ENCODE measurements around the gene ZG16.

Gene ZG16

DNA sequence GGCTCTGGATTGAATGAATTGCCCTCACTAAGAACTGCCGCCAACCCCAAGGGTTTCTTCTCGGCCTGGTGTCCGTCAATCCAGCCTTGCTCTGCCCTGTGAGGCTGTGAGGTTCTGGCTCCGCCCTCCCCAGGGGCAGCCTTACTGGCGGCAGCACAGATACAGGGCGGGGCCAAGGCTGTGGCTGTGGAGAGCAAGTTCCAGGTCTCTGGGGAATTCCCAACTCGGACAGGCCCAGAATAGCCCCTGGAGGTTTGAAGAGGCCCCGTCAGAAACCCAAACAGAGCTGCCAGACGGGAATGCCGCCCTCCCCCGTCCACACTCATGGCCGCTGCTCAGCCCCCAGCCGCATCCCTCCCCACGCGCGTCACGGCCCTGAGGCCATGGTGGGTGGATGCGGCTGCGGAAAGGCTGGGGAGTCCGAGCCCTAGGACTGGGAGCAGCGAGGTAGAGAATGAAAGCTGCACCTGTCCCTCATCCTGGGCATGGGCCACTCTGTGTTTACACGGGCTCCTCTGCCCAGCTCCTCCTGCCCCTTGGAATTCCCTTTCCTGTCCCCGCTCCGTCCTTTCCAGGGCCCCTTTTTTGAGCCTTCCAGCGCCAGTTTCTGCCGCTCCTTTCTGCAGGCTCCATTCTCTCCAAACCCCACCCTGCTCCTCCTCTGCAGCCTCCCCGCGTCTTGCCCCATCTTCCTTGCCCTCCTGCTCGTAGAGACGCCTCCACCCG lies 33.3 kb downstream of the ZG16 start:
- peak; percentile 44 for DNase-seq

DNA sequence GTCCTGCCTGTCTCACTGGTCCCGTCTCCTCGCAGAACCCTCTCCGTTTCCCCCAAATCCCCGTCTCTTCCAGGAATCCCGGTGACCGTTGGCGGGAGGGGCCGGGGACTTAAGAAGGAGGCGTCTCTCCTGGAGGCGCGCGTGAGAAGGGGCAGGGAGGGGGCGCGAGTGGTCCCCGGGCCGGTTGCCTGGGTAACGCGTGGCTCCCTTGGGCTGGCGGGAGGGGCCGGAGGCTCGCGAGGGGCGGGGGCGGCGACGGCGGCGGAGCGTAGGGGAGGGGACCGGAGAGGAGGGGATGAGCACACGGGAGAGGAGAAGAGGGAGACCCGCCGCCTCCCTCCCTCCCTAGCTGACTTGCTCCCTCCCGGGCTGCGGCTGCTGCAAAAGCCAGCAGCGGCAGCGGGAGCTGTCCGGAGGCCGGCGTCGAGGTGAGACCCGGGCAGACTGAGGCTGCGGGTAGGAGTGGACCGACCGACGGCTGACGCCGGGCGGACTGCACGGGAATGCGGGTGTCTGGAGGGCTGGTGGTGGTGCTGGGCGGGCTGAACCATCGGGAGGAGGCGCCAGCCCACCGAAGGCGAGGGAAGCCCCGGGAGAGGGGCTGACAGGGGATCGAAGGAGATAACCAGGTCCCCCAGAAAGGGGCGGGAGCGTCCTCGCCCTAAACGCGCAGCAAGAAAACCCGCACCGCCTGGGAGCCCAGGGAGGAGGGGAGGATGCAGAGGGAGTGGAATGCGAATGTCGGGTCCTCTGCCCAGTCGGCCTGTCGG lies 34.0 kb downstream of the ZG16 start, which contains the start of gene PRRT2:
TSS of gene PRRT2 (plus strand) at position 298 of the 770 bp plus-strand sequence. CDS start 862 bp downstream, outside the sequence.
- no peak for DNase-seq

DNA sequence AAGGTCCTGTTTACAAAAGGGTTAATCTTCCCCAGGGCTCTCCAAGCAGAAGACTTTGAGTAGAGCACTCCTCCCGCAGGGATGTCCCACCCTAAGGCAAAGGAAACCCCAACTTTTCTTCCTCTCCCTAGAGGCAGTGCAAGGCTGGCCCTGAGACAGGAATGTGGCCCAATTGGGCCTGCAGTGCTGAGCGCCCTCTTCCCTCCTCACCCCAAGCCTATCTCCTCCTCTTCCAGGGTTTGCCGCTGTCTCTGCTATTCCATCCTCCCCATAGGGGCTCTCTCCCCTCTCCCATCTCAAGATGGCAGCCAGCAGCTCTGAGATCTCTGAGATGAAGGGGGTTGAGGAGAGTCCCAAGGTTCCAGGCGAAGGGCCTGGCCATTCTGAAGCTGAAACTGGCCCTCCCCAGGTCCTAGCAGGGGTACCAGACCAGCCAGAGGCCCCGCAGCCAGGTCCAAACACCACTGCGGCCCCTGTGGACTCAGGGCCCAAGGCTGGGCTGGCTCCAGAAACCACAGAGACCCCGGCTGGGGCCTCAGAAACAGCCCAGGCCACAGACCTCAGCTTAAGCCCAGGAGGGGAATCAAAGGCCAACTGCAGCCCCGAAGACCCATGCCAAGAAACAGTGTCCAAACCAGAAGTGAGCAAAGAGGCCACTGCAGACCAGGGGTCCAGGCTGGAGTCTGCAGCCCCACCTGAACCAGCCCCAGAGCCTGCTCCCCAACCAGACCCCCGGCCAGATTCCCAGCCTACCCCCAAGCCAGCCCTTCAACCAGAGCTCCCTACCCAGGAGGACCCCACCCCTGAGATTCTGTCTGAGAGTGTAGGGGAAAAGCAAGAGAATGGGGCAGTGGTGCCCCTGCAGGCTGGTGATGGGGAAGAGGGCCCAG lies 34.9 kb downstream of the ZG16 start:
- no peak for DNase-seq

DNA sequence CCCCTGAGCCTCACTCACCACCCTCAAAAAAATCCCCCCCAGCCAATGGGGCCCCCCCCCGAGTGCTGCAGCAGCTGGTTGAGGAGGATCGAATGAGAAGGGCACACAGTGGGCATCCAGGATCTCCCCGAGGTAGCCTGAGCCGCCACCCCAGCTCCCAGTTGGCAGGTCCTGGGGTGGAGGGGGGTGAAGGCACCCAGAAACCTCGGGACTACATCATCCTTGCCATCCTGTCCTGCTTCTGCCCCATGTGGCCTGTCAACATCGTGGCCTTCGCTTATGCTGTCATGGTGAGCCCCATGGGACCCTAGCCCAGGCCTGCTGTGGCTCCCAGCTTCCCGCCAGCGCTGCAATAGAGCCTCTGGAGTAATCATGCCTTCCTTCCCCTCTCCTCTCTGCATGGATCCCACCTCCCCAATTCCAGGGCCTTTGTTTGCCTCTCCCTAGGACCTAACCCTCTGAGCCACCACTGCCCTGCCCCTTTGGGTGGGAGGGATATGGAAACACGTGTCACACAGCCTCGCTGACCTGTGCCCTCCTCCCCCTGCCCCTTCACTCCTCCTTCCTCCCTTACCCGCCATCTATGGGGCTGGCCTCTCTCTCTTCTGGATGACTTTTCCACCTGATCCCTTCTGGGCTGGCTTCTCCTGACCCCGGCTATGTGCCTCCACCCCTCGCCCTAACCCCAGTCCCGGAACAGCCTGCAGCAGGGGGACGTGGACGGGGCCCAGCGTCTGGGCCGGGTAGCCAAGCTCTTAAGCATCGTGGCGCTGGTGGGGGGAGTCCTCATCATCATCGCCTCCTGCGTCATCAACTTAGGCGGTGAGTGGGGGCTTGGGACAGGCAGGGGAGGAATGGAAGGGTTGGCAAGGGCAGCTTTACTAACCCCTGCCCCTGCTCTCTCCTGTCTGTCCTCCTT lies 35.8 kb downstream of the ZG16 start:
- DNase-seq: no peak

DNA sequence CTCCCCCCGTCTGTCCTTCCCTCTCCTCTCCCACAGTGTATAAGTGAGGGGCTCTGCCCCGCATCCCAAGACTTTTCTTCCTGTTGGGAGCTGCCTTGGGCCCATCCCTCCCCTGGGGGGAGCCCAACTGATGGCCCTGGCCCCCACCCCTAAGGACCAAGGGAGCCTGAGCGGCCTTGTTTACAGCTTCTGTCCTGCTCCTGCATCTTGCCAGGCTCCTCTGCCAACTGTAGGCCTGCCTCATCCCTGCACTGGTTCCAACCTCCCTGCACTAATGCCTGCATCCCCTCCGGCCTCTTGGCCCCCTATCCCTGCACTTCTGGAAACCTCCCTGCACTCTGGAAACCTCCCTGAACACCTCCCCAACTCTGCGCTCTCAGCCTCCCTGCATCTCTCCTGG lies 36.5 kb downstream of the ZG16 start:
- no peak for DNase-seq

DNA sequence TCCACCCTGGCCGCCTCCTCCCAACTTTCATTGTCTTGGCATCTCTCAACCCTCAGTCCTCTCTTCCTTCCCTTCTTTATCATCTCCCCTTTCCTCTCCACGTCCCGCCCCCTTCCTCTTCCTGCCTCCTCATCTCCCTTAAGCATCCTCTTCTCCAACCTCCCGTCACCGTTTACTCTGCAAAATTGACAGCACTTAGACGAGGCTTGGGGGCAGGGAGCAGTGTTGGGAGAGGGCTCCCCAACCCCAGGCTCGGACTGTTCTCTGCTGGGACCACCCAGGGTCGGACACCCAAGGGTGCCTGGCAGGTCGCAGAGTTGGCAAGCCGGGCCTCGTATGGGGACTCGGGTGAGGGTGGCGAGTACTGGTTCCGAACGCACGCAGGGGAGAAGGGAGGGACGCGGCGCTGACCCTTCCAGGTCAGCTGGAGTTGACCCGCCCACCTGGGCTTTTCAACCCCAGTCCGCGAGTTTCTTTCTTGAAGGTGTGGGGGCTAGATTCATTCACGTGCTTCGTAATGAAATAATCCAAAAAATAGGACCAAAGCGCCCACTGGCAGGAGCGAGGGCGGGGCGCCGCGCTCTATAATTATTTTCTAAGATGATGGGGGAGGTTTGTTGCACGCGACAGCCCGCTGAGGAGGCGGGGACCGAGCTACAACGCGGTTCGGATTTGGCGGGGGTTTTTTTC lies 37.1 kb downstream of the ZG16 start:
- no peak for DNase-seq

DNA sequence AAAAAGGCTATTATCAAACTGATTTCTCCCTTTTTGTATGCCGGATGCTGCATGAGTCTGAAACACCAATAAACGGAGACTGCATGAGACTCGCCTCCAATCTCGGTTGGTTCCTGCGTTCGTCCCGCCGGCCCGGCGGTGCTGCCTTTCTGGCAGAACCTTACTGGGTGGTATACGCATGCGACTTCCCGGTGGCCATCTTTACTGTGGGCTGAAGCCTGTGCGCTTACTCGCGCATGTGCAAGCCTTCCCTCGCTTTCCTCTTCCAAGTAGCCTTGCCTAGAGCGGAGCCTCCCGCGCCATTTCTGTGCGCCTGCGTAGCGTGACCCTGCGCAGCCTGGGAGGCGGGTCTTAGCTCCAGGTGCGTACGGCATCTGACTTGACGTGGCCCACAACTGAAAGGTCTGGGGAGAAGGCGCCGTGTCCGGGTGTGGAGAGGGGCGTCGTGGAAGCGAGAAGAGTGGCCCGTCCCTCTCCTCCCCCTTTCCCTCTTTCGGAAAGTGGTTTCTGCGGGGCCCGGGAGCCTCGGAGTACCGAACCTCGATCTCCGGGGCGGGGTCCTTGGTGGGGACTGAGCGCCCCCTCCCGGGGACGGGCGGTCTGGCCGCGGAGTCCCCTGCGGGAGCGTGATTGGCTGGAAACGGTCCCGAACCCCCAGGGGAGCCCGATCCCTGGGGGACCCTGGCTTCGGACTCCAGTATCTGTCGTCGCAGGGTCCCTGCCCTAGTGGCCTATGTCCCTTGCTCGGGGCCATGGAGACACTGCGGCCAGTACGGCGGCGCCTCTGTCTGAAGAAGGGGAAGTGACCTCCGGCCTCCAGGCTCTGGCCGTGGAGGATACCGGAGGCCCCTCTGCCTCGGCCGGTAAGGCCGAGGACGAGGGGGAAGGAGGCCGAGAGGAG lies 38.0 kb downstream of the ZG16 start, which contains the start of gene PAGR1:
TSS of gene PAGR1 (plus strand) at position 360 of the 901 bp plus-strand sequence. CDS start at position 734, 374 bp downstream.
- peak; percentile 98 for DNase-seq

DNA sequence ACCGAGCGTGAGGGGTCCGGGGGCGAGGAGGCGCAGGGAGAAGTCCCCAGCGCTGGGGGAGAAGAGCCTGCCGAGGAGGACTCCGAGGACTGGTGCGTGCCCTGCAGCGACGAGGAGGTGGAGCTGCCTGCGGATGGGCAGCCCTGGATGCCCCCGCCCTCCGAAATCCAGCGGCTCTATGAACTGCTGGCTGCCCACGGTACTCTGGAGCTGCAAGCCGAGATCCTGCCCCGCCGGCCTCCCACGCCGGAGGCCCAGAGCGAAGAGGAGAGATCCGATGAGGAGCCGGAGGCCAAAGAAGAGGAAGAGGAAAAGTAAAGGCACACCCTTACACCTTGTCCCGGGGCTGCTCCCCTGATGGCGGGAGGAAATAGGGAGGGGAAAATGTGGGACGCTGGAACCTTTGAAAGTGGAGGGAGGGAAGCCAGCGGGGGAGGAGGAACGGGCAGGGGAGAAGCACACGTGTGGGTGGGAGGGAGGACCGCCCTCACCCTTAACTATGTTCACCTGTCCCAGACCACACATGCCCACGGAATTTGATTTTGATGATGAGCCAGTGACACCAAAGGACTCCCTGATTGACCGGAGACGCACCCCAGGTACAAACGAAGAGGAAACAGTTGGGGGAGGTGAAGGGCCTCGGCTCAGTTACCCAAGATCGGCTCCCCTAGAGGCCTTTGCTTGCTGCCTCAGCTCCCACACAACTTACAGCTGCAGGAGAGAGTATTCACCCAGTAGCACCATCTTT lies 38.8 kb downstream of the ZG16 start:
- no peak for DNase-seq

DNA sequence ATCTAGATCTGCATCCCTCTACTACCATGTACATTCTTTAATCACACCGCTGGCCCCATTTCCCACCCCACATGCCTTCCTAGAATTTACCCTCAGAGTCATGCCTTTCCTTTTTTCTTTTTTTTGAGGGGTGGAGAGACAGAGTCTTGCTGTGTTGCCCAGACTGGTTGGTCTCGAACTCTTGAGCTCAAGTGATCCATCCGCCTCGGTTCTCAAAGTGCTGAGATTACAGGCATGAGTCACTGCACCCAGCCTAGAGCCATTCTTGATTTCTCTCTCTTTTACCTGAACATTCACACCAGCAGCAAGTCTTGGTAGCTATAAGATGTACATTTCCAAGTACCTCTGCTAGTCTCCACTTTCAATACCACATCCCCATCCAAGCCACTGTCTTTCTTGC lies 40.0 kb downstream of the ZG16 start:
- no peak for DNase-seq

DNA sequence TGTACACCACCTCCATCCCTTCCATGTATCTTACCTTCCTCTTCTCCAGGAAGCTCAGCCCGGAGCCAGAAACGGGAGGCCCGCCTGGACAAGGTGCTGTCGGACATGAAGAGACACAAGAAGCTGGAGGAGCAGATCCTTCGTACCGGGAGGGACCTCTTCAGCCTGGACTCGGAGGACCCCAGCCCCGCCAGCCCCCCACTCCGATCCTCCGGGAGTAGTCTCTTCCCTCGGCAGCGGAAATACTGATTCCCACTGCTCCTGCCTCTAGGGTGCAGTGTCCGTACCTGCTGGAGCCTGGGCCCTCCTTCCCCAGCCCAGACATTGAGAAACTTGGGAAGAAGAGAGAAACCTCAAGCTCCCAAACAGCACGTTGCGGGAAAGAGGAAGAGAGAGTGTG lies 41.5 kb downstream of the ZG16 start:
- no peak for DNase-seq

DNA sequence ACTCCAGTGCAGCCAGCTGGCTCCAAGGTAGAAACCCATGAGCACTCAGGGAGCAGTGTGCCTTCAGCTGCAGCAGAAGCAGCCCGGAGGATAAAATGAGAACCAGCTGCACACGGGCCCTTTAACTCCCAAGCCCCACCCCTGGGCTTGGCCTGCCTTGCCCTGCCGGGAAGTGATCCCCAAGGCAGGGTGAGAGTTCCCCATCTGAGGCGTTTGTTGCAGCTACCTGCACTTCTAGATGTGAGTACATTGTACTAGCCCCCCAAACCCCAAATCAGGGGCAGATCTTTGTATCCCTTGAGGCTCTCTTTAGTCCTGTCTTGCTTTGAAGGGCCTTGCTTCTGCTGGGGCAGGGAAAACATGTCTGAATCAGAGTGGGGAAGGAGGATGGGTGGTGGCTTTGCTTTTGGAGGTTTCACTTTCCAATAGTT lies 42.2 kb downstream of the ZG16 start, which contains the start of gene MVP:
TSS of gene MVP (plus strand) at position 192 of the 431 bp plus-strand sequence. CDS start 10,088 bp downstream, outside the sequence.
- peak; percentile 36 for DNase-seq

DNA sequence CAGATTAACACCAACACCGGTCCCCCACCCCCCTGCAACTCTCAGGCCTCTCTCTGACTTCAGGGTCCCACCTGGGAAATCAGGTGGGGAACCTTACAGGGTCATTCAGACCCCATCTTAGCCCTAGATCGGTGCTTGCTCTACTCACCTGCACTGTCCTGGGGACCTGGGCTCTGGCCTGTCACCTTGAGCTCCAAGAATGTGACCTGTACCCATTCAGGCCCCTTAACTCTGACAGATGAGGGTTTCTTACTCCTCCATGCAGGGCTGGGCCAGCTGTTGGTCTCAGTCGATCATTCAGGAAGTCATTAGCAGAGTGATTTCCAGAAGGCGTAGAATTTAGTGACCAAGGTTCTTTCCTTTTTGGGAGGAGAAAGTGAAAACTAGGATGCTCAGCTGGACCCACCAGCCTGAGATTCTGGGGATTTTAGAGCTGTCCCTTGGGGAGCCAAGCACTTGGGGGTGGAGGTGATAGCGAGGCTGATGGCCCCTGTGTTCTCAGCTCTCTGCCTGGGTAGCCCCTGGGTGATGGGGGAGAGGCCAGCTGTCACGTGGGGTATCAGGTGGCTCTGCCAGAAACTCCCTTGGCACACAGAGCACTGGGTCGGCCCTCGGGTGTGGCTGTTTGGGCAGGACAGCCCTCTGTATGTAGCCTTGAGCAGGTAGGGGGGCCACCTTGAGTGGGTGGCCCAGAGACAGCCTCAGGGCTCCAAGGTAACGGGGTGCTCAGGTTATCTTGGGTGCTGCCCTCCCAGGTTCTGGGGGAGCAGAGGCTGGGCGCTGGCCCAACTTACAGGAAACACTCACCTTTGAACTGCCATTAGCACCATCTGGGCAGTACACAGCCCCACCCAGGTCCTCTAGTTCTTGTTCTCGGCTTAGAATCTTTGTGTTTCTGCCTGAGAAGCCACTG lies 42.9 kb downstream of the ZG16 start:
- peak; percentile 26 for DNase-seq

DNA sequence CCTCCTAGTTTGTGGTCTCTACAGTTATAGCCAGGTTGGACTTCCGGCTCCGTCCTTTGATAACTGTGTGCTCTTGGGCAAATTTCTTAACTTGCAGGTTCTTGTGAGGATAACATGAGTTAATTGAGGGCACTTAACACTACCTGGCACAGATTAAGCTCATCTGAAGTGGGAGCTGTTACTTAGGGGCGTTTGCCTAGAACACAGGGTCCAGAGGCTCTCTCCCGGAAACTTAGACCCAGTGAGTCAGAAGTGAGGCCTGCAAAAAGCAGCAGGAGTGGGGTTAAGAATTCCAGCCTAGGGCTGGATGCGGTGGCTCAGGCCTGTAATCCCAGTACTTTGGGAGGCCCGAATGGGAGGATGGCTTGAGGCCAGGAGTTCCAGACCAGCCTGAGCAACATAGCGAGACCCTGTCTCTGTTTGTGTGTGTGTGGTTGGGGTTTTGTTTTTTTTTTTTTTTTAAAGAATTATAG lies 43.6 kb downstream of the ZG16 start:
- DNase-seq: no peak

DNA sequence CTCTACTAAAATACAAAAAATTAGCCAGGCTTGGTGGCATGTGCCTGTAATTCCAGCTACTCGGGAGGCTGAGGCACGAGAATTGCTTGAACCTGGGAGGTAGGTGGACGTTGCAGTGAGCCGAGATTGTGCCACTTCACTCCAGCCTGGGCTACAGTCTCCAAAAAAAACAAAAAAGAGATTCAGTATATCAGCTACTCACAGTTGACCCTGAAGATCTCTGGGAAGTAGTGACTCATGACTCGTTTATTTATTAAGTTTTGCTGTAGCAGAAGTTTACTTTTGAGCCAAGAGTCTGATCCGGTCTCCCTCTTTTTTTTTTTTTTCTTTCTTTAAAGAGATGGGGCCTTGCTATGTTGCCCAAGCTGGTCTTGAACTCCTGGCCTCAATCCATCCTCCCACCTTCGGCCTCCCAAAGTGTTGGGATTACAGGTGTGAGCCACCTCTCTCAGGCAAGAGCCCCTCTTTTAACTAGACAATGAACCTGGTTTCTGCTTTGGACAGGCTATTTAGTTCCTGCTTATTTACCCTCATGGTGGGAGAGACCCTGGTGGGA lies 46.6 kb downstream of the ZG16 start:
- DNase-seq: no peak

DNA sequence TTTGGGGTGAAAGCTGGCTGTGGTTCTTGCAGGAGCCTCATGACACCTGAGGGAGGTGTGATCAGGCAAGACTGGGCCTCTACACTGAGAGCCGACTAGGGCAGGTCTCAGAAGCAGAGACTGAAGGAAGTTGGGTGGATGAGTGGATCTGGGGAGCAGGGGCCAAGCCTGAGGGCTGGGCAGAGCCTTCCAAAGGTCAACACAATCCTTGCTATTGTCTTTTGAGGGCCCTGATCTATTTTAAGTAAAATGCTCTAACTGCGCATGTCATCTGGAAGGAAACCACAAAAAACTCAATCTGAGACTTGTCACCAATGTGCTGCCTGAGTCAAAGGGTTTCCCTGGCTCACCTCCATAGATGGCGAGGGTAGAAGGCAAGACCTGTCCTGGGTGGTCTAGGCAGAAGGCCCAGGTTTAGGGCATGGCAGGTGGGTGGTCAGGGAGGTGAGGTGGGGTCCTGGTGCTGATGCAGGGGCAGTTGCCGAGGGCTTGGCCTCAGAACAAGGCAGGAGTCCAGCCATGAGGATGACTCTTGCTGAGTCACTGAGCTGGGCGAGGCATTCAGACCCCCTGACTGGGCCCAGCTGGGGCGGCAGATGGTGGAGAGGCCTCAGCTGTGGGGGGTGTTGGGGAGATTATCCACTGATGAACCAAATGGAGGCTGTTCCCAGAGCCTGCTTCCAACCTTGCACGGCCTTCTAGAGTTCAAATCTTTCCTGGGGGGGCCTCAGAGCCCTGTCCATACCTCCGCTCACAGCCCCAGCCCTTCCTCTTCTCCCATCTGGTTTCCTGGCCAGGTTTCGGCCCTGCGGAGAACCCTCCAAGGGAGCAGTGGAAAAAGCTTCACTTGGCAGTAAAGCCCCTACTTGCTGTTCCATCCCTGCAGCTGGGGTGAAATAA lies 47.3 kb downstream of the ZG16 start:
- no peak for DNase-seq

DNA sequence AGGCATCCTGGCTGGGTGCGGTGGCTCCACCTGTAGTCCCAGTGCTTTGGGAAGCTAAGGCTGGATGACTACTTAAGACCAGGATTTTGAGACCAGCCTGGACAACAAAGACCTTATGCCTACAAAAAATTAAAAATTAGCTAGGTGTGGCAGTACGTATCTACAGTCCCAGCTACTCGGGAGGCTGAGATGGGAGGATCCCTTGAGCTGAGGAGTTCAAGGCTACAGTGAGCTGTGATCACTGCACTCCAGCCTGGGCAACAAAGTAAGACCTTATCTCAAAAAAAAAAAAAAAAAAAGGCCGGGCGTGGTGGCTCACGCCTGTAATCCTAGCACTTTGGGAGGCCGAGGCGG lies 48.3 kb downstream of the ZG16 start:
- DNase-seq: no peak

DNA sequence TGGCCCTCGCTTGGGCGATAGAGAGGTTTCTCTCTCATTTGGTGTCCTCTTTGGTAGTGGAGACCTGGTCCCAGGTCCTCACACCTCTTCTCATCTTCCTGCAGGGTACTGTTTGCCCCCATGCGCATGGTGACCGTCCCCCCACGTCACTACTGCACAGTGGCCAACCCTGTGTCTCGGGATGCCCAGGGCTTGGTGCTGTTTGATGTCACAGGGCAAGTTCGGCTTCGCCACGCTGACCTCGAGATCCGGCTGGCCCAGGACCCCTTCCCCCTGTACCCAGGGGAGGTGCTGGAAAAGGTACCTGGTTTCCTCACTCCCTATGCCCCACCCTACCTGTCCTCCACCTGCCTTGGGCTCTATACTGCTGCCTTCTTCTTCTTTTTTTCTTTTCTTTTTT lies 52.7 kb downstream of the ZG16 start:
- DNase-seq: no peak
